ENCODE measurements around the gene DEAF1.
A peak's percentile ranks its signal among the peaks of the same experiment; 100 is the strongest.

Gene DEAF1

GRCh38 chr11:721247-721740 lies 26.3 kb upstream of the DEAF1 start:
- DNase-seq, result no peak

- DNase-seq, result no peak
Observed at GRCh38 chr11:720642-721246, 25.7 kb upstream of the DEAF1 start.

GRCh38 chr11:720017-720641 lies 25.1 kb upstream of the DEAF1 start:
- no peak for DNase-seq

- no peak for DNase-seq
Observed at GRCh38 chr11:719214-720016, 24.4 kb upstream of the DEAF1 start.

GRCh38 chr11:714436-714835 lies 19.4 kb upstream of the DEAF1 start:
- DNase-seq, result no peak

- DNase-seq, result no peak
Observed at GRCh38 chr11:709109-709997, 14.3 kb upstream of the DEAF1 start.

GRCh38 chr11:708511-708910 lies 13.5 kb upstream of the DEAF1 start:
- no peak for DNase-seq

GRCh38 chr11:707817-708420 lies 12.9 kb upstream of the DEAF1 start:
- no peak for DNase-seq

- no peak for DNase-seq
Observed at GRCh38 chr11:706957-707816, 12.2 kb upstream of the DEAF1 start.

GRCh38 chr11:706439-706956 lies 11.5 kb upstream of the DEAF1 start:
- no peak for DNase-seq

GRCh38 chr11:705646-706438 lies 10.8 kb upstream of the DEAF1 start, which contains the start of gene EPS8L2:
TSS of gene EPS8L2 (plus strand) at chr11:706231. CDS start at chr11:709408, 3,177 bp downstream.
- DNase-seq, result no peak

GRCh38 chr11:704781-705645 lies 10.0 kb upstream of the DEAF1 start:
- DNase-seq, result peak; percentile 54

- no peak for DNase-seq
Observed at GRCh38 chr11:704228-704674, 9.2 kb upstream of the DEAF1 start.

GRCh38 chr11:703506-703905 lies 8.5 kb upstream of the DEAF1 start:
- no peak for DNase-seq

- peak; percentile 66 for DNase-seq
Observed at GRCh38 chr11:702462-703461, 7.7 kb upstream of the DEAF1 start.

- no peak for DNase-seq
Observed at GRCh38 chr11:701741-702461, 6.9 kb upstream of the DEAF1 start.

- DNase-seq, result no peak
Observed at GRCh38 chr11:699753-700152, 4.7 kb upstream of the DEAF1 start.
